Measurements from ENCODE around the gene SNTB2. TPM values are rescaled to one million over a fixed set of nuclear protein-coding genes. Genes with fewer than 3 reads are reported as not detected.

Gene SNTB2
- total RNA-seq, 1 experiment from 2014 or later = 20.2 TPM

DNA sequence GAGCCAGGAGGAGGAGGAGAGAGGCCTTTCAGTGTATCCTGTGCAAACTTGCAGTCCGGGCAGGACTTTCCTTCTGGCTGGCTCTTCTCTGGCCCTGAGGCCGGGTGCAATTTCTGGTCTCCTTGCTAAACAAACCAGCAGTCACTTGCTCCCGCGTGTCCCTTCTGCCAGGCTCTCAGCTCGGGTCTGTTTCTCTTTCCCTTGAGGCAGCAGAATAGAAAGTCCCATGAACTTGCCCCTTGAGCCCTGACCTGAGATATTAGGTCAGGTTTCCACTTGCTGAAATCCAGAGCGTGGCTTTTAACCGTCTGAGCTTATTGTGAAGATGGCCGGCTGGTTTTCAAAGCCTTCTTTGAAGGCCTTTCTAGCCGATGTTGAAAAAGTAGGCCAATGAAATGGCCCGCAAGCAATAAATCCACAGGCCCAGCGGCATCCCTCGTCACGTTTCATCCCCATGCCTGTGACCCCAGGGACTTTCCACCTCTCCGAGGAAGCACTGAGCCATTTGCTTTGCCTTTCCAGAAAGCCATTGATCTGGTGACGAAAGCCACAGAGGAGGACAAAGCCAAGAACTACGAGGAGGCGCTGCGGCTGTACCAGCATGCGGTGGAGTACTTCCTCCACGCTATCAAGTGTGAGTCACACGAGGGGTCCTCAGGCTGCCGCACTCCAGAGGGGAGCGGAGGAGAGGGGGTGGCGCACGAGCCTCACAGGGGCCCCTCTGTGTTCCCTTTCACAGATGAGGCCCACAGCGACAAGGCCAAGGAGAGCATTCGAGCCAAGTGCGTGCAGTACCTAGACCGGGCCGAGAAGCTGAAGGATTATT is 128.7 kb downstream of the SNTB2 start:
- Histone ChIP-seq H3K4me2 (ENCODE audit: insufficient read depth, insufficient read length, low read length) (no peak overlapping the region), H3K79me1 (ENCODE audit: insufficient read depth, low read depth, low read length, poor library complexity, severe bottlenecking) (peaks cover 7% of the 10 kb centered on the region), H2BK15ac (ENCODE audit: low read depth, low read length) (no peak overlapping the region), H3K79me2 (ENCODE audit: insufficient read depth, low read length) (peaks cover 3% of the 10 kb centered on the region; the same call in 1 of the 2 replicates), H3K23ac (ENCODE audit: insufficient read length, low read depth, low read length) (no peak overlapping the region), H4K20me1 (ENCODE audit: control insufficient read depth, insufficient read depth, insufficient read length) (no peaks in the 10 kb centered on the region), H4K8ac (replicated peaks; ENCODE audit: insufficient read length, low read depth, low read length) (no peak overlapping the region), H3K9ac (ENCODE audit: extremely low read depth, insufficient read length, low read length) (no peak overlapping the region), H2AFZ (ENCODE audit: low read length) (no peak overlapping the region), H3K18ac (ENCODE audit: insufficient read length, low read depth, low read length) (no peak overlapping the region), H2BK12ac (ENCODE audit: insufficient read length, low read depth, low read length) (no peak overlapping the region), H3K4me1 (ENCODE audit: insufficient read depth, low read length) (peaks cover 2% of the 10 kb centered on the region; the same call in 1 of the 2 replicates), H2BK120ac (ENCODE audit: low read depth, low read length, poor library complexity, severe bottlenecking) (no peak overlapping the region), H3K9me3 (ENCODE audit: control insufficient read depth, low read depth, low read length) (no peaks in the 10 kb centered on the region), H2BK5ac (ENCODE audit: insufficient read length, low read length) (no peak overlapping the region), H3K56ac (ENCODE audit: insufficient read length, low read depth, low read length) (no peak overlapping the region), H3K27me3 (ENCODE audit: insufficient read depth, low read length) (no peaks in the 10 kb centered on the region), H3K4ac (ENCODE audit: low read depth, low read length) (no peak overlapping the region), H3K27ac (ENCODE audit: insufficient read length, low read depth, low read length) (no peak overlapping the region), H2BK20ac (ENCODE audit: low read depth, low read length, poor library complexity, severe bottlenecking) (no peak overlapping the region), H4K5ac (ENCODE audit: insufficient read length, low read depth, low read length) (no peak overlapping the region), H3K23me2 (ENCODE audit: insufficient read length, low read depth, low read length, poor library complexity, severe bottlenecking) (peaks cover 6% of the 10 kb centered on the region), H4K91ac (ENCODE audit: insufficient read length, low read depth, low read length) (no peak overlapping the region), H3K14ac (ENCODE audit: insufficient read depth, low read length) (no peak overlapping the region), H2AK5ac (ENCODE audit: insufficient read length, low read length) (no peak overlapping the region), H3T11ph (ENCODE audit: low read length) (no peak overlapping the region)
- Mint-ChIP-seq H3K4me1 (peaks cover 6 to 7% of the 10 kb centered on the region in 2 experiments), H3K27ac (no peak overlapping the region), H3K9me3 (no peaks in the 10 kb centered on the region; a peak in 2 of 5 replicates), H3K27me3 (ENCODE audit: low read depth) (no peaks in the 10 kb centered on the region; the same call in 1 of the 2 replicates), H3K36me3 (ENCODE audit: insufficient read depth in 1 of 3, low read depth in 3 of 3) (peaks cover 32 to 67% (median 55%) of the 10 kb centered on the region in 3 experiments; a peak in 6 of 7 replicates), H3K4me3 (no peak overlapping the region)
- TF ChIP-seq, protein P1, sequence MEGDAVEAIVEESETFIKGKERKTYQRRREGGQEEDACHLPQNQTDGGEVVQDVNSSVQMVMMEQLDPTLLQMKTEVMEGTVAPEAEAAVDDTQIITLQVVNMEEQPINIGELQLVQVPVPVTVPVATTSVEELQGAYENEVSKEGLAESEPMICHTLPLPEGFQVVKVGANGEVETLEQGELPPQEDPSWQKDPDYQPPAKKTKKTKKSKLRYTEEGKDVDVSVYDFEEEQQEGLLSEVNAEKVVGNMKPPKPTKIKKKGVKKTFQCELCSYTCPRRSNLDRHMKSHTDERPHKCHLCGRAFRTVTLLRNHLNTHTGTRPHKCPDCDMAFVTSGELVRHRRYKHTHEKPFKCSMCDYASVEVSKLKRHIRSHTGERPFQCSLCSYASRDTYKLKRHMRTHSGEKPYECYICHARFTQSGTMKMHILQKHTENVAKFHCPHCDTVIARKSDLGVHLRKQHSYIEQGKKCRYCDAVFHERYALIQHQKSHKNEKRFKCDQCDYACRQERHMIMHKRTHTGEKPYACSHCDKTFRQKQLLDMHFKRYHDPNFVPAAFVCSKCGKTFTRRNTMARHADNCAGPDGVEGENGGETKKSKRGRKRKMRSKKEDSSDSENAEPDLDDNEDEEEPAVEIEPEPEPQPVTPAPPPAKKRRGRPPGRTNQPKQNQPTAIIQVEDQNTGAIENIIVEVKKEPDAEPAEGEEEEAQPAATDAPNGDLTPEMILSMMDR (conservative IDR thresholded peaks at IDR 0.05) = no peak
- DNase-seq = no peak
- no CpG with 5 or more reads among the region's 30 CpGs for WGBS (ENCODE audit: extremely low coverage, insufficient read length, low lambda C conversion rate)
